ENCODE results near the gene CASP6.

DNA sequence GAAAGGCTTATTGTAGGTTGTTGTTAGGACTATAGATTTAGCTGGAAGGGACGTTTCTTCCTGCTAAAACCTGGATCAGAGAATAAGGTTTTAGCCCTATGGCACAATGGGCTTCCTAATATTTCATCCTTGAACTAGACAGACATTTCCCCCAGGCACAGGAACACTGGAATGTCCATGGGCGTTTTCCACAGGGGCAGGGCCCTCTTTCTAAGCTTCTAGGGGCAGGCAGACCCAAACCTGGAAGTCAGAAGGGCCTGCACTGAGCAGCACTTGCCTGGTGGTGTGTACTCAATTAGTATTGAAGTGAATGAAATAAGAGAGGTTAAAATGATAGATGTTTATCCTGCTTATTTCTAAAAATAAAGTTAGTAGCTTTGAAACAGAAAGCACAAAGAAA is 41.1 kb downstream of the CASP6 start:
- TF ChIP-seq CTCF (conservative IDR thresholded peaks at IDR 0.05) (no peak), ZFX (IDR thresholded peaks at IDR 0.05) (no peak)

Measured in C4-2B (cell line).